Medulla oblongata (tissue), 1 donor: ENCODE results near the gene CACFD1.

ENCODE experiments used
- DNase-seq: peaks from one replicate; pipeline ENCODE4 v3.0.0-alpha.2; 2015; ENCODE audit errors: extremely low spot score

Gene CACFD1

DNA sequence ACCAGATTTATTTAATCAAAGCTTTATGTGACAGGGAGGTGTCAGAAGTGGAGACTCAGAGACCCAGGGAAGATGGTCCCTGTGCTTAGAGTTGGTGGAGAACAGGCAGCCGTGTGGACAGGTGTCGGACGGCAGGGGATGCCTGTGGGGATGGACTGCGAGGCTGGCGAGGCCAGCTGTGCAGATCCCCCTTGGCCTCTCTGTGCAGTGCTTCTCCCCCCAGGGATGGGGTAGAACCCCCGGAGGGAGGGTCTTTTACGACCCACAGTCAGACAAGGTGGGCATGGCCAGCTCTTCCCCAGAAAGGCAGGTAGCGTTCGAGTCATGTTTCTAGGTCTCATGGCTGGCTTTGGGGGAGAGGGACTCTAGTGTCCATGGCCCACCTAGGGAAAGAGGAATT lies 23.8 kb downstream of the CACFD1 start:
- DNase-seq: no peak

DNA sequence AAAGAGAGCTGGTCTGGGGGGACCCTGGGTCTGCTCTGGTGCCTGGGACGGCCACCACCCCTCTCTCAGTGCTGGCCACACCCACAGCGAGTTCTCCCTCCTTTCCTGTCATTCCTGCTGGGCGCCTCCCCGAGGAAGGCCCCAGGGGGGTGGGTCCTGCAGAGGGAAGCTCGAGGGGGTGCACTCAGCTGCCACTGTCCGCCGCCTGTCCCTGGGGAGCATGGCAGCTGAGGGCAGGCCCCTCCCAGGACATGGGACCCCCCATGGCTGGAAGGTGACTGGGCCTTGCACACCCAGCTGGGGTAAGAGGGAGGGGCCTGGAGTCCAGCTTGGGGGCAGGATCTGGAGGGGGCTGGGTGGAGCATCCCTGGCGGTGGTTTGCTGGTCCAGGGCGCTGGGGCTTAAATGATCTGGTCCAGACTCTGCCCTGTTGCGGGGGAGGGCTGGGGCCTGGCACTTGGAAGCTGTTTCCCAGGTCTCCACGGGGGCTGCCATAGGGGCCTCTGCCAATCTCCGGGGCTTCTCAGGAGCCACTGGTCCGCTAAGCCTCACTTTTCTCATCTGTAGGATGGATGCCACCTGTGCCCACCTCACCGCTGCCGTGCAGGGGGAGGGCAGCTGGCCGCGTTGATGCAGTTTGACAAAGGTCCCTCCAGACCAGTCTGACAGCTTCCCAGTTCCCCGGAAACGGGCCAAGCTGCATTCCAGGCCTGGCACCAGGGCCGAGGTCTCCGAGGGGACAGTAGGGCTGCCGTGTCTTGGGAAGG lies 25.1 kb downstream of the CACFD1 start:
- DNase-seq: no peak

DNA sequence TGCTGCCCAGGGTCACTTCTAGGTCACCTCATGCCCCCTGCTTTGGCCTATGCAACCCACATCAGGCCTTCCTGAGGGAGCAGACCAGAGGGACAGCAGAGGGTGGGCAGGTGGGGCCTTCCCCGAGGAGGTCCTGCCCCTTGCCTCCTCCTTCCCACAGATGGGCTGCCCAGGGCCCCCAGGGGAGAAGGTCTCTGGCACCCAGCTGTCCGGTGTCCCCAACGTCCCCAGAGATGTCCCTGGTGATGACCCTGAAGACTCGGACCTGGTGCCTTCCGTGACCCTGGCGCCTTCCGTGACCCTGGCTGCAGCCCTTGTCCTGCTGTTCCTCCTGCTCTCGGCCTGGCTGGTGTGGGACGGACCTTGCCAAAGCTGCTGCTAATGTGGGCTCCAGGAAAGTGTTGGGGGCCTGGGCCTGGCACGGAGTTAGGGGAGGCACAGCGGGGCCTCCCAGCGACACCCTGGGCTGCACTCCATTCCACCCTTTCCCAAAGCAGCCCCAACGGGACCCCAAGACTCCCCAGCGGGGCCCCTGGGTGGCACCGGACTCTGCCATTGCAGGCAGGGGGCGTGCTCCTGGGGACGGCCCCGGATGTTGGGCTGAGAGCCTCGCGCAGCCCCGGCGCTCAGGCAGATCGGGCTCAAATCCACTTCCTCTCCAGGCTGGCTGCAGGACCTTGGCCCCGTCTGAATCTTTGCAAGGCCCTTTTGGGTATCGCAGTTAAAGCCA lies 25.9 kb downstream of the CACFD1 start:
- no peak for DNase-seq

DNA sequence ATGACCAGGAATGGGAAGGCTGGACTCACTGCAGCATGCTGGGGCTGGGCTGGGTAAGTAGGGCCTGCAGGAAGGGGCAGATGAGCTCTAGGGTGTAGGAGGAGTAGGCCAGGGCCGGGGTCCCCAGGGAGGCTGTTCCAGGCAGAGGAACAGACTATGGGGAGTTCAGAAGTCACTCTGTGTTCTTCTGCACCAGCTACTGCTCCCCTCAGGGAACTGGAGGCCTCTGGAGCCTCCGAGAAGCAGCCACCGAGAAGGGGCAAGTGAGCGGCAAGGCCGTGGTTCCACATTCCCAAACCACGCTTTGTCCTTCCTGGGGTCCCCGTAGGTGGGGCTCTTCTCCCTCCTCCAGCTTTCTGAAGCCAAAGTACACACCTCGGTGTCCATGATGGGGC lies 27.6 kb downstream of the CACFD1 start:
- DNase-seq: no peak

DNA sequence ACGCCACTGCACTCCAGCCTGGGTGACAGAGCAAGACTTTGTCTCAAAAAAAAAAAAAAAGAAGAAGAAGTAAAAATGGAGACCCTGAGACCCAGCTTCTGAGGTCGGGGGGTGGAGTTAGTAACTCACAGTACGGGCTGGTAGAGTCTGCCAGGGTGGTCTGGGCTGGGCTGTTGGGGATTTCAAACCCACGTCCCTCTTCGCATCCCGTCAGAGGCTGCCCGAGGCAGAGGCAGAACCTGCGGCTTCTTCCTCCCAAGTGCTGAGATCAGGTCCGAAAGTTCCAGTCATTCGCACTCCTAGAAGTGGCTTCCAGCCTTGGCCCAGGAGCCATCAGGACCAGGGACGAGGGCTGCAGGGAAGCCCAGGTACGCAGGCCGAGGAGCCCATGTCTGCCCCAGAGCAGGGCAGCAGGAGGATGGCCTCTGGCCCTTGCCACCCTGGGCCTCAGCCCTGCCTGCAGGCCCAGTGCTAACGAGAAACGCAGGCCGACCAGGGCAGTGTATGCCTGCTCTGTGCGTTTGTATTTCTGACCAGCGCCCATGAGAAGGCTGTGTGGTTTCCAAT lies 29.0 kb downstream of the CACFD1 start:
- DNase-seq: no peak

DNA sequence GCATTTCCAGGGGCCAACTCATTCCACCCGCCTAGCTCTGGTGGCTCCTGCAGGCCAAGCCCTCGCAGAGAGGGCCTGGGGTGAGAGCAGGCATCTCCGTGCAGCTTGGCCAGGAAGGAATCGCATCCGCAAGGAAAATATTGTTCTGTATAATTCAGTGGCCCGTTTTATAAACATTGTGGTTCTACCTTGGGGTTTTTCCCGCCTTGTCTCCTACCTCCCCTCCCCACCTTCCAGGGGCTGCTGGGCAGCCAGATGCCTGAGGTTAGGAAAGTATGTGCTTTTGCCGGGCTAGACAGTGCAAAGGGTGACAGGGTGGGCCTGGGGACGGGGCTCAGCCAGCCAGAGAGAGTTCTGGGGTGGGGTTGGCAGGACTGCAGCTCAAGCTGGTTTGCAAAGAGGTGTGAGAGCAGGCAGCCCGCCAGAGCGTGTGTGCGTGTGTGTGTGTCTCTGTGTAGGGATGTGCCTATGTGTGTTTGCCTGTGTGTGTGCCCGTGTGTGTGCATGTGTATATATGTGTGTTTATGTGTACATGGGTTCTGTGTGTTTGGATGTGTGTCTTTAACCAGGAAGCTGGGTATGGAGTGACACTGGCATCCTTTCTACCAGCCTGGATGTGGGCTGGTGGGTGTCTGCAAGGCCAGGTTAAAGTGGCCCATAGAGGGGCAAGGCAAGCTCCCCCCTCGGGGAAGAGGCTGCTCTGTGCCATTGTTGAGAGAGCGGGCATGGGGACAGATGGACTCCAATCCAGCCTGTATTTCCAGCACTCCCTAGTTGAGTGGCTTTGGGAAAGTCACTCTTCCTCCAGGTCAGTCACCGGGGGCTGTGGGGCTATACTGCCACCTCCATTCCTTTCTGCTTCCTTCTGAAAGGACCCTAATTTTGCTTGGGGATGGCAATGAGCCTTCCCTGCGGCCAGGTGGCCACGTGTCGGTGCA lies 29.7 kb downstream of the CACFD1 start:
- DNase-seq: no peak

DNA sequence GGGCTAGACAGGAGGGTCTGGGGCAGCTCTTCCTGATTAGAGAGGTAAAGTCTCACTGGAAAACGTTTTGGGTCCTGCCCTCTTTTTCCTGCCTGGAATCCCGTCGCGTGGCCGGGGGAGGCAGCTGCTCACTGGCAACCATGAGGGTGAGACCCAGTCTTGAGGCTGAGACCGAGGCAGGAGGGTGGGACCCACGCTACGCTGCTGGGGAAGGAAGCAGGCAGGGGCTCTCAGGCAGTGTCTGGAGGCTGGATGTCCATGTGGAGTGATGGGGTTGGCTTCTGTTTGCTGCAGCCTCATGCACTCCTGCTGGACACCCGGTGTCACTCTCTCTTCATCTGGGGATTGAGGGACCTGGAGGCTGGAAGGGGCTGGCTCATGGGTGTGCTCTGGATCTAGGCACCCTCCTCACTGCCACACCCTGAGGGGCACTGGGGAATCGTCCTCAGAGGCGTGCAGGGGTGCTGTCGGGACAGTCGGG lies 30.5 kb downstream of the CACFD1 start:
- DNase-seq: no peak

DNA sequence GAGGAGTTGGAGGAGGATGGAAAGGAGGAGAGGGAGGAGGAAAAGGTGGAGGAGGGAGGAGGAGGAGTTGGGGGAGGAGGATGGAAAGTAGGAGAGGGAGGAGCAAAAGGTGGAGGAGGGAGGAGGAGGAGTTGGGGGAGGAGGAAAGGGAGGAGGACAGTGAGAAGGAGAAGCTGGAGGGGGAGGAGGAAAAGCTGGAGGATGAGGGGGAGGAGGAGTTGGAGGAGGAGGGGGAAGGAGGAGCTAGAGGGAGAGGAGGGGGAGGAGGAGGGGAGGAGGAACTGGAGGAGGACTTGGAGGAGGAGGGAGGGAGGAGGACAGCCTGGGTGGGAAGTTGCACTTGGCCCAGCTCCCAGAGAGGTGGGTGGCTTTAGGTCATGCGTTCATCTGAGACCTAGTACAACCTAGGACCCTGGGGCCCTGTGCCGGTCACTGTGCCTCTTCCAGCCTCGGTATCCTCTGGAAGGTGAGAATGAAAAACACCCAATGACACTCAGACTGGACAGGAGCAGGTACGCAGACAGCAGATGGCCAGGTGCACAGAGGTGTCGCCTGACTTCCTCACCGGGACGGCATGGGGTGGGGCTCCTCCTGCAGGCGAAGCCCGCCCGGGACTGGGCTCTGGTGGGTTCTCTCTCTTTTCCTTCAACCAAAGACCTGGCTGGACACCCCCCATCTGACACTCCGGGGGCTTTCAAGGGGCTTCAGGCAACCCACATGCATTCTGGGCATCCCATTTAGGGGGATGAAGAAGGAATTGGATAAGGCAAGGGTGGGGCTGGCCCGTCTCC lies 31.3 kb downstream of the CACFD1 start:
- no peak for DNase-seq

DNA sequence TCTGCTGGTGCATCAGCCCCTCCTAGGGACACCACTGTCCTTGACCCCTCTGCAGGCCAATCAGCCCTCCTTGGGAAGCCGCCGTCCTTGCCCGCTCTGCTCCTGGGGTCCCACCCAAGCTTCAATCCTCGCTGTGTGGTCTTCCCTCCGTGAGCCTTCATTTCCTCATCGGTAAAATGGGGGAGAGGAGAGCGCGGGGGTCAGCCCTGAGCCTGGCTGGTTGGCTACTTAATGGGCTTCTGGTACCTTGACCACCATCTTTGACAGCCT lies 31.8 kb downstream of the CACFD1 start:
- DNase-seq: no peak

DNA sequence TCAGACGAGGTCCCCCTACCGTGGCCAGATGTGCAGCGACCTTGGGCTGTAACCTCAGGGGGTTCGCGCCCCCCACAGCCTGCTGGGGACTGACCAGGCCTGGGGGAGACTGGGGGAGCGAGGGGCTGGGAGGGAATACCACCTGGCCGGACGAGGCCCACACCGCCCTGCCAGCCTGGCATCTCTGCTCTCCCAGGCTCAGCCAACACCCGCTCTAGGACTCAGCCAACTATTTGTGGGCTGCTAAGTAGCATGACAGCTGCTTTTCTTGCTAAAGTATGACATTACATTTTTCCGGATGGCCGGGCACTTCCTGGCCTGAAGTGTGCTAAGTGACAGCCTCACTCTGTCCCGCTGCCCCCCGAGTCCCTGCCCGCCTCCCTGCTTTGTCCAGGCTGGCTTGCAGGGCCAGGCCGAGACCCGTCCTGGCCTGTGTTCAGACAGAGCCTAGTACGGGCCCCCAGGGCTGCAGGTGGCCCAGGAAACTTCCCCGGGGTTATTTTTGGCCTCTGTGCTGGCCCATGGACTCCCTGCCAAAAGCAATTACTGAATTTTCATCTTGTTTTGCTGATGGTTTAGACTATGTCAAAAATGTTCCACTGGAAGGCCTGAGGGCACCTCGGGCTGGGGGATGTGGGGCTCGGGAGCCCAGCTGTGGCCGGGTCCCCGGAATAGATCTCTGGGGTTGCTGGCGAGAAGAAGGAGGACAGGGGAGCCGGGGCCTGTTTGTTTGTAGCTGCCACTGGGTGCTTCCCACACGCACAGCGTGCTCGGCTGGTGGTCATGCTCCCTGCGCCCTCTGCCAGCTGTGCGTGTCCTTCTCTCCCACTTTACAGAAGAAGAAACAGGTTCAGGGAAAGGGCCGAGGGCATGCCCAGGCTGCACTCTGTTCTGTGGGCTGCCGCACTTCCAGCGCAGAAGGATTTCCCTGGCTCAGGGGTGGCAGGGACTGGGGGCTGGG lies 32.6 kb downstream of the CACFD1 start:
- DNase-seq: no peak

DNA sequence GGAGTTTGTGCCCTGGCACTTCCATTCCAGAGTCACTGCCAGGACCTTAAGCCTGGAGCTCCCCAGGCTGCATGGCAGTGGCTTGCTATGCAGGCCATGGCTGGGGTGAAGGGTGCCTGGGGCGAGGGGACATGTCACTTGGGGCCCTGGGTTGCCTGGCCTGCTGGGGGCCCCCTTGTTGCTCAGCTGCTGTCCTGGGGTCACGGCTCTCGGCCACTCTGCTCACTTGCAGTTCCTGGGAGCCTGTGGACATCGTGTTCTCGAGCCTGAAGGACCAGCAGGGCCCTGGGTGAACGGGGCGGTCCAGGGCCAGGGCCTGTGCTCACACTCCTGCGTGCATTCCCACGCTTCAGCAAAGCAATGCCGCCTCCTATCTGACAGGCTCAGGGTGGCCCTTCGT lies 33.6 kb downstream of the CACFD1 start:
- DNase-seq: no peak

DNA sequence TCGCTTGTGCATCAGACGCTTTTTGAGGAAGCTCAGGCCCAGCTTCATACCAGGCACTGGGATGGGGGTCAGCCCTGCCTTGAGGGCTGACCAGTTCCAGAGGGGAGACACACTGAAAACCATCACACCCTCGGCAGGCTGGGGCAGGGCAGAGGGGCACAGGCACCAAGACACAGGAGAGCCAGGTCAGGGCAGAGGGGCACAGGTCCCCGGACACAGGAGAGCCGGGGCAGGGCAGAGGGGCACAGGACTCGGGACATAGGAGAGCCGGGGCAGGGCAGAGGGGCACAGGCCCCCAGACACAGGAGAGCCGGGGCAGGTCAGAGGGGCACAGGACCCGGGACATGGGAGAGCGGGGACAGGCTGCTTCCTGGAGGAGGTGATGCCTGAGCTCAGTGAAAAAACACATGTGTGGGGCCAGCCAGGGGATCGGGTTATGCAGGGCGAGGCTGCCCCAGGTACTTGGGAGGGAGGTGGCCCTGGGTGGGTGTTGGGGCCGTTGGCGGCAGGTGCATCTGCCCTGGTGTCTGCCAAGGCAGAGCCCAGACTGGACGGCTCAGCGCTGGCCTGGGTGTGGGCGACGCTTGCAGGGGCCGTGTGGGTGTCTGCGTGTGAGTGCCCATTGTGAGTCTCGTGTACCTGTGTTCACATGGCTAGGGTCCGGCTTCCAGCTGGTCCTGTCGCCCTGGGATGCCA lies 34.2 kb downstream of the CACFD1 start:
- no peak for DNase-seq

DNA sequence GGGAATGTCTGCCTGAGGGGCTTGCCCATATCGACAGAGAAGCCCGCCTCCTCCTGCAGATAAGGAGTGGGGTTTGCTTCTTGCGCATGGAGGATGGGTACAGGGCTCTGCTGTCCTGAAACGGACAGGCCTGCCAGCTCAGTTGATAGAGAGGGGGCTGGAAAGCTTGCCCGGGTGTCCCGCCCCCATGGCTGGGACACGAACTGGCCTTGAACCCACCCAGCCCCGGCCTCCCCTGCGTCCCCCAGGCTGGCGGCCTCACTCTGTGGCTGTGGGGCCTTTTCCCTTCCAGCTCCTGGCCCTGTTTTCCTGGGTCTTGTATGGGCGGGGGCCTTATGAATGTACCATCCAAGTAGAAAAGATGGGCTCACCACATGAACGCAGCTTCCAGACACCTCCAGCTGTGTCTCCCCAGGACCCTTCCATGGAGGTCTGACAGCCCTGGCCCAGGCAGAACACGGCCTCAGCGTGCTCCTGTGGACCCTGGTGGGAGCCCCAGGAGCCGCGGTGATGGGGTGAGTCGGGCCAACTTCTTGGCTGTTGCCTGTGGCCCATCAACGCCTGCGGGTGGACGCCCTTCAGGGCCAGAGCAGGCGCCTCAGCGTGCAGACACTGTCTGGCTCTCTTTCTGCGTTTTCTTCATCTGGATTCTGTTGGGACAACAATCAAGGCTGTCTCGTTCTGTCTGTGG lies 35.0 kb downstream of the CACFD1 start:
- DNase-seq: no peak

DNA sequence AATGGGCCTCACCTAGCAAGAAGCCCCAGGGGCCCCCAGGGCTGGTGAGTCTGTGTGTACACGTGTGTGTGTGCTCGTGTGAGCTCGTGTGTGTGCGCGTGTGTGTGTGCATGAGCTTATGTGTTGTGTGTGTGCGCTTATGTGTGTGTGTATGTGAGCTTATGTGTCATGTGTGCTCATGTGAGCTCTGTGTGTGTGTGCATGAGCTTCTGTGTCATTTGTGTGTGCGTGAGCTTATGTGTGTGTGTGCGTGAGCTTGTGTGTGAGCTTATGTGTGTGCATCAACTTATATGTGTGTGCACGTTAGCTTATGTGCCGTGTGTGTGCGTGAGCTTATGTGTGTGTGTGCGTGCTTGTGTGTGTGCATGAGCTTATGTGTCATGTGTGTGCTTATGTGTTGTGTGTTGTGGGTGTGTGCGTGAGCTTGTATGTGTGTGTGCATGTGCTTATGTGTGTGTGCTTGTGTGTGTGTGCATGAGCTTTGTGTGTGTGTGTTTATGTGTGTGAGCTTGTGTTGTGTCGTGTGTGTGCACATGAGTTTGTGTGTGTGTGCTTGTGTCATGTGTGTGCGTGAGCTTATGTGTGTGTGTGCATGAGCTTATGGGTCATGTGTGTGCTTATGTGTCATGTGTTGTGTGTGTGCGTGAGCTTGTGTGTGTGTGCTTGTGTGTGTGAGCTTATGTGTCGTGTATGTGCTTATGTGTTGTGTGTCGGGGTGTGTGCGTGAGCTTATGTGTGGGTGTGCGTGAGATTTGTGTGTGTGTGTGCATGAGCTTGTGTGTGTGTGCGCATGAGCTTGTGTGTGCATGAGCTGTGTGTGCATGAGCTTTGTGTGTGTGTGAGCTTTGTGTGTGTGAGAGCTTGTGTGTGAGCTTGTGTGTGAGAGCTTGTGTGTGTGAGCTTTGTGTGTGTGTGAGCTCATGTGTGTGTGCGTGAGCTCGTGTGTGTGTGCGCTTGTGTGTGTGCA lies 35.8 kb downstream of the CACFD1 start:
- no peak for DNase-seq

DNA sequence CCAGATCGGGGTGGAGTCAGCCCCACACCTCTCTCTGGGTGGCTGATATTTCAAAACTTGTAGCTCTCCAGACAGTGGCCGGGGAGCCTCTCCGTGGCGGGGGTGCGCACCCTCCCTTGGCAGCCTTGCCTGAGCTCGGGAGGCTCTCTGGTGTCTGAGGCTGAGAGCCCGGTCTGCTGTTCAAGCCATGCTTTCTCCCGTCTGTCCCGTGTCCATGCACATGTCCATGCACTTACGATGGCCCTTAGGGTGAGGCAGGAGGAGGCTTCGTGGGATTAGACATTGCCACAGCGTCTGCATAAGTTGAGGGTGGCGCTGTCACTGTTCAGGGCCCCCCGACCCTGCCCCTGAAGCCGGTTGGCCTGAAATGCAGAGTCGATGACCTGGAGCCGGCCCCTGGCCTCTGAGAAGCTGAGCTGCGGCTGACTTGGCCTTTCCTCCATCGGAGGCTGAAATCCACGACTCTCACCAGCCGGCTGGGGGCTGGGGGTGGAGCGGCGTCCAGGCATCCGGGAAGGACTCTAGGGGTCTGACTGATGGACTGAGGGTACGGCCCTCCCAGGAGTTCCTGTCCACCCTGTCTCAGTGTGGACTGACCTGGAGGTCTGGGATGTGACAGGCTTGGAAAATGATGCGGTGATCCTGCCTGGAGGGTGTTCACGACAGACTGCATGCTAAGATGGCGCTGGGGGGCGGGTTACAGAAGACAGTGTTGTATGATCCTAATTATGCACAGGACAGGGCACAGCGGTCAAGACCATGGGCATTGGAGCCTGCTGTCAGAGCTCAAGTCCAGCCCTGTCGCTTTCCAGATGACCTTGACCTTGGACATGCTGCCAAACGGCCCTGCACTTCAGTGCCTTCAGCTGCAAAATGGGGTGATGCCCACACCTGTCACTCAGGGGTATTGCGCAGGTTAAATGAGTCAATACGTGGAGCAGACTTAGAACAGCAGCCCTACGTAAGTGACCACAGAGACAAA lies 37.4 kb downstream of the CACFD1 start:
- no peak for DNase-seq

DNA sequence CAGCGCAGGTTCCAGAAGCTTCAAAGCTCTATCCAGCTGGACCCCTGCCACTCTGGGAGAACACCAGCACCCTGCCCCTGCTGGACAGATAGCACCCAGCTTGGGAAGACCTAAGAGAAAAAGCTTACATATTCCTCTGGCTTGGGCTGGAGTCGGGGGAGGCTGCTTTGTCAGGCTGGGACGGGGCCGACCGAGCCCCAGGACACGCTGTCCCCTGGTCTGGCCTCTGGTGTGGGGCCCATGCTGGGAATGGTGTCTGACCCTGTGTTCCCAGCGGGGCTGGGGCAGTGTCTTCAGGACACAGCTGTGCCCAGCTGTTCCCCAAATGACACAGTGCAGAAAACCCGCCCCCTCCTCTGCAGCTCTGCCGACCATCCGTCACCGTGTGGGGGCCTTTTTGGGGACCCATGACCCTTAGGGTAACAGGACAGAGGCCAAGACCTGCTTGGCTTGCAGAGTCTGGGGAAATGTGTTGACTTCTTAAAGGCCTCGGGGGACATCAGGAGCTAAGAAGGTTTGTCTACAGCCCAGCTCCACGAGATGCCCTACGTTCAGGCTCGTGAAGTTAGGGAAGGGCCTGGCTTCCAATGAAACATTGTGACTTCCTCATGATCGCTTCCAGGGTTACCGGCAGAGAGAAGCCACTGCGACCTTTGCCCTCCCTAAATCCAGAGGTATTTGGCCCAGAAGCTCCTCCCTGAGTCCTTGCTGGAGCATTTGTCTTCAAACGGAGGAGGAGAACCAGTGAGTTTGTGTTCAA lies 39.5 kb downstream of the CACFD1 start:
- no peak for DNase-seq
